ENCODE data around the gene MSH3.

The MSH3 gene

DNA sequence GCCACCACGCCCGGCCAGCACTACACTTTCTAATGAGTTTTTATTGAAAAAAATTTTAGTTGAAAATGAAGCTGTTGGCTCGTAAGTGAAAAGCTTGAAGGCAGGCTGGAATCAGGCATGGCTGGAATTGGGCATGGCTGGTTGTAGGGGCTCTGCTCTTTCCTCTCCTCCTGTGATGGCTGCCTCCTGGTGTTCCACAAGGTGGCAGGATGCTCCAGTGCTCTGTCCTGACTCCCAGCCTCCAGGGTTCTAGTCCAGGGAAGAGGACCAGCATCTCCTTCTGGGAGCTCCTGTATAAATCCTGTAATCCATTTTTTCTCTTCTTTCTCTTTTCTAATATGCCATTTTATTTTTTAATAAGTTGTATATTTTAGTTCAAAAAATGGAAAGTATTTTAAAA lies 57.5 kb downstream of the MSH3 start:
- TF ChIP-seq, protein P1, sequence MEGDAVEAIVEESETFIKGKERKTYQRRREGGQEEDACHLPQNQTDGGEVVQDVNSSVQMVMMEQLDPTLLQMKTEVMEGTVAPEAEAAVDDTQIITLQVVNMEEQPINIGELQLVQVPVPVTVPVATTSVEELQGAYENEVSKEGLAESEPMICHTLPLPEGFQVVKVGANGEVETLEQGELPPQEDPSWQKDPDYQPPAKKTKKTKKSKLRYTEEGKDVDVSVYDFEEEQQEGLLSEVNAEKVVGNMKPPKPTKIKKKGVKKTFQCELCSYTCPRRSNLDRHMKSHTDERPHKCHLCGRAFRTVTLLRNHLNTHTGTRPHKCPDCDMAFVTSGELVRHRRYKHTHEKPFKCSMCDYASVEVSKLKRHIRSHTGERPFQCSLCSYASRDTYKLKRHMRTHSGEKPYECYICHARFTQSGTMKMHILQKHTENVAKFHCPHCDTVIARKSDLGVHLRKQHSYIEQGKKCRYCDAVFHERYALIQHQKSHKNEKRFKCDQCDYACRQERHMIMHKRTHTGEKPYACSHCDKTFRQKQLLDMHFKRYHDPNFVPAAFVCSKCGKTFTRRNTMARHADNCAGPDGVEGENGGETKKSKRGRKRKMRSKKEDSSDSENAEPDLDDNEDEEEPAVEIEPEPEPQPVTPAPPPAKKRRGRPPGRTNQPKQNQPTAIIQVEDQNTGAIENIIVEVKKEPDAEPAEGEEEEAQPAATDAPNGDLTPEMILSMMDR (IDR thresholded peaks at IDR 0.05; ENCODE audit: low read depth, low read length, missing control alignments), result peak; percentile 48
- no peak for DNase-seq (ENCODE audit: low read depth)
- no peak overlapping the region for H3K4me3 ChIP-seq (ENCODE audit: low read depth, low read length)

DNA sequence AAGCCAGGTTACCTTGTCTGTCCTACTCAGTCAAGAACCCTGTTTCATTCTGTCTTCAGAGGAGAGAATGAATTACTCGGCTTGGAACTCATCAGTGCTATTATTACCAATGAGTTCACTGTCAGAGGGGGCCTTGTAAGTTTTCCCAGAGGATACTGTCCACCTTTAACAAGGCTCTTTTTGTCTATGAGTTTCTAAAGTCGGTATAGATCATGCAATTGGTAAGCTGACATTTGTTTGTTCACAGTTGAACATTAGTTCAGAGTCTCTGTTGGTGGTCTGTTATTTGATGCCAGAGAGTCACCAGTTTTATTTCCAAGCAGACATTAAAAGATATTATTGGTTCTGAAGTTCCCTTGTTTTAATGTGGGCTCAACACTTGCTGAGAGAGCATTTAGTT lies 58.5 kb downstream of the MSH3 start:
- no peak overlapping the region for H3K4me3 ChIP-seq (ENCODE audit: low read depth, low read length)
- no peak for DNase-seq (ENCODE audit: low read depth)
- TF ChIP-seq, protein P1 (IDR thresholded peaks at IDR 0.05; ENCODE audit: low read depth, low read length, missing control alignments), result no peak

DNA sequence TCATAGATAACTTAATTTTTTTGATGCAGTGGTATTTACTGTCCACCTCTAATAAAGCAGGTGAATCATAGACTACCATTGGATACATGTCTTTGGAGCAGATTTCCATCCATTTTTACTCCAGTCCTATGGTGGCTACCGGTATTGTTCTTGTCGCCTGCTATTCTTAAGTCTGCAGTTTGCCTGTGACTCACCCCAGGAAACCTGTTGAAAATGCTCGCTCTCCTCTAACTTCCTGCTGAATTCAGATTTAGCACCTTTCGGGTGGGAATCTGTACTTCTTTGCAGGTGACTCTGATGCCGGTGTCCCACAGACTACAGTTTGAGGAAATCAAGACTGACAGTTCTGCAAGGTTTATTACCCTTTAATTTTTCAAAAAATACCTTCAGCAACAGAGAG lies 59.2 kb downstream of the MSH3 start:
- no peak for DNase-seq (ENCODE audit: low read depth)
- H3K4me3 ChIP-seq (ENCODE audit: low read depth, low read length), result no peak overlapping the region
- TF ChIP-seq, protein P1 (IDR thresholded peaks at IDR 0.05; ENCODE audit: low read depth, low read length, missing control alignments), result no peak

DNA sequence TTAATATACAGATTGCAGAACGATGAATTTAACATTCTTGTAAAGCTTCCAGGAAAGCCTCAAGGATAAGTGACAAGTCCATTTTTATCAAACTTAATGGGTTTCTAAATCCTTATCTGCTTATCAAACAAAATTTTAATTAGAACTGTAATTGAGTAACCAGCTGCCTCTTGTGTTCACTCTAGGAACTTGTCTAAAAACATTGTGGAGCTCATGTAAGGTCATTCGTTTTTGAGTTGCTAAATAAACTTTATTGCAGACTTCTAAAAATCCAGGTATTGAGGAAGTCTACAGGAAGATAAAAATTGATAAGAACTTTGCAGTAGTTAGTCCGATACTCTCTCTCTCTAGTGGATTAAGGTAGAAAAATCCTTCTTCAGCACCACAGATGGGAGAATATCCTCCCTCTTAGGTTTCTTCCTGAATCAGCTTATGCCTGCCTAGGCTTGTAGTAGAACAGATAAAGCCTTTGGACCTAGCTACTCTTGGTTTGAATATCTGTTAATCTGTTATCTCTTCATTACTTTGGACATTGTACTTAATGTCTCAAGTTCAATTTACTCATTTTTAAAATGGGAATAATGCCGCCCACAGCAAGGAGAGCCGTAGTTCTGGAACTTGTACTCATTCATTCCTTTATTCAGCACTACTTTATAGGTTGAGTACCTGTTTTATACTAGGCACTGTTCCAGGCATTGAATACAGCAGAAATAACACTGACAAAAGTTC lies 60.3 kb downstream of the MSH3 start:
- no peak for DNase-seq (ENCODE audit: low read depth)
- TF ChIP-seq, protein P1 (IDR thresholded peaks at IDR 0.05; ENCODE audit: low read depth, low read length, missing control alignments), result no peak

DNA sequence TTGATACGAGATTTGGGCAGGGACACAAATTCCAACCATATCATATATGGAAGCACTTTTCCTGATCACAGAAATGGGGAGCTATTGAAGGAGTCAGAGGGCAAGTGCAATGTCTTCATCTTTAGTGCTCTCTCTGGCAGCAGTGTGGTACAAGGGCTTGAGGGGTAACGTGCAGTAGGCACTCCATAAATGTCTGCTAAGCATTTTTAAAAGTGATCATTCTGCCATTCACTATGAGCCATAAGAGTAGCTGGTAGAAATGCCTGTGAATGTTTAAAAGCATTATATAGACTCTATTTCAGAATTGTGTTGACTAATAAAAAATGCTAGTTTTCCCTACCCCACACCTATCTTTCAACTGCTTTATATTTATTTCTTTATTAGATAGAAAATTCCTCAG lies 61.4 kb downstream of the MSH3 start:
- H3K4me3 ChIP-seq (ENCODE audit: low read depth, low read length), result no peak overlapping the region
- DNase-seq (ENCODE audit: low read depth), result no peak
- TF ChIP-seq, protein P1 (IDR thresholded peaks at IDR 0.05; ENCODE audit: low read depth, low read length, missing control alignments), result no peak

More for the DNA sequence above, 60.3 kb downstream of the MSH3 start:
- no peak overlapping the region for H3K4me3 ChIP-seq (ENCODE audit: low read depth, low read length)

DNA sequence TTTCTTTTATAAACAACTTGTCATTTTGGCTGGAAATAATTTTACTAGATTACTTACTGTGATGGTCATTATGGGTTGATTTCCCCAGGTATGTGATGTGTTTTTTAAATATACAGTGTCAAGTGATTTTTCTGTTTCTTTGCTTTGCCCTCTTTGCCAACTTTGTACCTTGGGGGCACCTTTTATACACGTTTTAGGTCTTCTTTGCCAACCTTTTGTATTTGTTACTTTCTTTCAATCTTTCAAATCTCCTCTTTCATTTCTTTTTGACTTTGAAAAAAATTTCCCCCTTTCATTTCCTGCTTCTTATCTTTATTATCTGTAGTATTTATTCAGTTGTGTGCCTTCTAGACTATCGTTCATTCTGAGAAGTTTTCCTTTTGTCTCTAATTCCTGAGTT lies 65.7 kb downstream of the MSH3 start:
- TF ChIP-seq, protein P1 (IDR thresholded peaks at IDR 0.05; ENCODE audit: low read depth, low read length, missing control alignments), result no peak
- no peak for DNase-seq (ENCODE audit: low read depth)
- H3K4me3 ChIP-seq (ENCODE audit: low read depth, low read length), result no peak overlapping the region

DNA sequence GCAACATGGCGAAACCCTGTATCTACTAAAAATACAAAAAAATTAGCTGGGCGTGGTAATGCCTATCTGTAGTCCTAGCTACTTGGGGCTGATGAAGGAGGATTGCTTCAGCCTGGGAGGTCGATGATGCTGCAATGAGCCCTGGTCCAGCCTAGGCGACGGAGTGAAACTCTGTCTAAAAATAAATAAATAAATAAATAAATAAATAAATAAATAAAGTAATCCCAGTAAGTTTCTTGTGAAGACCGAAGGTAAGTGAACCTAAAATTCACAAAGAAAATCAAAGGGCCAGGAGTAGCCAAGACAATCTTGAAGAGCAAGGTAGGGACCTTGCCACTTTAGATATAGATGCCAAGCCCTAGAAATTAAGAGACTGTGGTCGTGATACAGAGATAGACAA lies 68.5 kb downstream of the MSH3 start:
- no peak for DNase-seq (ENCODE audit: low read depth)
- TF ChIP-seq, protein P1 (IDR thresholded peaks at IDR 0.05; ENCODE audit: low read depth, low read length, missing control alignments), result no peak
- no peak overlapping the region for H3K4me3 ChIP-seq (ENCODE audit: low read depth, low read length)

Measured in GM12864 (cell line).